Activated CD8-positive, alpha-beta memory T cell treated with anti-CD3 and anti-CD28 coated beads, Interleukin-2, amount 50 U/mL, for 1 hour (primary cell): ENCODE measurements around the gene ABCC4.

ENCODE experiments used
- DNase-seq: peaks from one replicate; pipeline ENCODE4 v3.0.0-alpha.2; 2020; ENCODE audit errors: extremely low read depth

Gene ABCC4

GRCh38 chr13:95260031-95260525 is 41.2 kb downstream of the ABCC4 start:
- DNase-seq: no peak

- DNase-seq: no peak
These were observed 42.5 kb downstream of the ABCC4 start for GRCh38 chr13:95258619-95259194.

- no peak for DNase-seq
These were observed 43.2 kb downstream of the ABCC4 start for GRCh38 chr13:95258098-95258497.

GRCh38 chr13:95256091-95256490 is 45.2 kb downstream of the ABCC4 start:
- no peak for DNase-seq

- DNase-seq: no peak
These were observed 46.0 kb downstream of the ABCC4 start for GRCh38 chr13:95255072-95255732.

GRCh38 chr13:95254339-95254738 is 46.9 kb downstream of the ABCC4 start:
- DNase-seq: no peak

- DNase-seq: no peak
These were observed 48.2 kb downstream of the ABCC4 start for GRCh38 chr13:95253033-95253432.

GRCh38 chr13:95251641-95252040 is 49.6 kb downstream of the ABCC4 start:
- DNase-seq: no peak

GRCh38 chr13:95250961-95251360 is 50.3 kb downstream of the ABCC4 start:
- no peak for DNase-seq

GRCh38 chr13:95248953-95249352 is 52.3 kb downstream of the ABCC4 start:
- DNase-seq: no peak

GRCh38 chr13:95247852-95248251 is 53.4 kb downstream of the ABCC4 start:
- no peak for DNase-seq

- no peak for DNase-seq
These were observed 54.1 kb downstream of the ABCC4 start for GRCh38 chr13:95247171-95247570.

- no peak for DNase-seq
These were observed 54.8 kb downstream of the ABCC4 start for GRCh38 chr13:95246292-95247082.

- DNase-seq: no peak
These were observed 56.2 kb downstream of the ABCC4 start for GRCh38 chr13:95245071-95245470.

GRCh38 chr13:95243207-95243606 is 58.0 kb downstream of the ABCC4 start:
- DNase-seq: no peak

GRCh38 chr13:95241321-95241720 is 59.9 kb downstream of the ABCC4 start:
- no peak for DNase-seq

GRCh38 chr13:95239283-95239682 is 62.0 kb downstream of the ABCC4 start:
- no peak for DNase-seq

- no peak for DNase-seq
These were observed 63.9 kb downstream of the ABCC4 start for GRCh38 chr13:95237310-95237870.

- no peak for DNase-seq
These were observed 64.5 kb downstream of the ABCC4 start for GRCh38 chr13:95236774-95237173.

- no peak for DNase-seq
These were observed 65.3 kb downstream of the ABCC4 start for GRCh38 chr13:95235974-95236373.

- no peak for DNase-seq
These were observed 66.0 kb downstream of the ABCC4 start for GRCh38 chr13:95235199-95235756.

GRCh38 chr13:95234242-95234641 is 67.0 kb downstream of the ABCC4 start:
- DNase-seq: no peak
